ENCODE results near the gene KYAT1.
A peak's percentile ranks its signal among the peaks of the same experiment; 100 is the strongest.

KYAT1 gene

GRCh38 chr9:128823362-128823902 is 58.3 kb downstream of the KYAT1 start:
- no peak overlapping the region for H3K4me3 ChIP-seq (ENCODE audit: low read depth, low read length)
- DNase-seq (ENCODE audit: low read depth) = no peak
- TF ChIP-seq POLR2A (IDR thresholded peaks at IDR 0.05; ENCODE audit: extremely low read depth, insufficient read length) (no peak), CTCF (IDR thresholded peaks at IDR 0.05; ENCODE audit: low read depth, low read length) (no peak), MAX (IDR thresholded peaks at IDR 0.05; ENCODE audit: low read depth, low read length) (no peak), MYC (IDR thresholded peaks at IDR 0.05; ENCODE audit: low read depth, low read length) (no peak)

- TF ChIP-seq MAX (IDR thresholded peaks at IDR 0.05; ENCODE audit: low read depth, low read length) = no peak
- no peak for TF ChIP-seq POLR2A (IDR thresholded peaks at IDR 0.05; ENCODE audit: extremely low read depth, insufficient read length)
- TF ChIP-seq CTCF (IDR thresholded peaks at IDR 0.05; ENCODE audit: low read depth, low read length) = no peak
- TF ChIP-seq MYC (IDR thresholded peaks at IDR 0.05; ENCODE audit: low read depth, low read length) = no peak
- no peak for DNase-seq (ENCODE audit: low read depth)
- H3K4me3 ChIP-seq (ENCODE audit: low read depth, low read length) = no peak overlapping the region
These were observed 59.2 kb downstream of the KYAT1 start for GRCh38 chr9:128822407-128823042.

GRCh38 chr9:128821584-128822406 is 60.0 kb downstream of the KYAT1 start:
- no peak for DNase-seq (ENCODE audit: low read depth)
- TF ChIP-seq POLR2A (IDR thresholded peaks at IDR 0.05; ENCODE audit: extremely low read depth, insufficient read length) (peak; percentile 3), CTCF (IDR thresholded peaks at IDR 0.05; ENCODE audit: low read depth, low read length) (no peak), MAX (IDR thresholded peaks at IDR 0.05; ENCODE audit: low read depth, low read length) (no peak), MYC (IDR thresholded peaks at IDR 0.05; ENCODE audit: low read depth, low read length) (no peak)
- H3K4me3 ChIP-seq (ENCODE audit: low read depth, low read length) = no peak overlapping the region

- no peak overlapping the region for H3K4me3 ChIP-seq (ENCODE audit: low read depth, low read length)
- TF ChIP-seq MYC (IDR thresholded peaks at IDR 0.05; ENCODE audit: low read depth, low read length) (no peak), POLR2A (IDR thresholded peaks at IDR 0.05; ENCODE audit: extremely low read depth, insufficient read length) (no peak), CTCF (IDR thresholded peaks at IDR 0.05; ENCODE audit: low read depth, low read length) (no peak), MAX (IDR thresholded peaks at IDR 0.05; ENCODE audit: low read depth, low read length) (no peak)
- DNase-seq (ENCODE audit: low read depth) = no peak
These were observed 60.8 kb downstream of the KYAT1 start for GRCh38 chr9:128820665-128821583.
